ENCODE data around the gene PHF2.

DNA sequence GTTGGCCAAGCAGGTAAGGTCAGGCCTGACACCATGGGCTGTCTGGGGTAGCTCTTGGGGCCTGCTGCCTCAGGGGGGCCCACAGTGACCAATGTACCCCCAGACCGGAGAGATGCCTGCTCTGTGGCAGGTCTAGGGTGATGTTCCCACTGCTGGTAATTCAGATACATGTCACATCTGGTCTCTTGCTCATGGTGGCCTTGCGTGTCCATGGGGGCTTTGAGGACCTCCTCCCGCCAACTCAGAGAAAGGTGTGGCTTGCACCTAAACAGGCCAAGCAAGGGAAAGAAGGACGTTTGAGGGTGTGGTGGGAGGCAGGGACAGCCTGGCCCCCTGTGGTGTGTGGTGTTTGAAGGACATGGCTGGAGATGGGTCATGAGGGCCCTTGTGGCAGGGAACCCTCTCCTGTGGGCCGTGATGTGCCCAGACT, 75.2 kb downstream of the PHF2 start:
- TF ChIP-seq, protein P1, sequence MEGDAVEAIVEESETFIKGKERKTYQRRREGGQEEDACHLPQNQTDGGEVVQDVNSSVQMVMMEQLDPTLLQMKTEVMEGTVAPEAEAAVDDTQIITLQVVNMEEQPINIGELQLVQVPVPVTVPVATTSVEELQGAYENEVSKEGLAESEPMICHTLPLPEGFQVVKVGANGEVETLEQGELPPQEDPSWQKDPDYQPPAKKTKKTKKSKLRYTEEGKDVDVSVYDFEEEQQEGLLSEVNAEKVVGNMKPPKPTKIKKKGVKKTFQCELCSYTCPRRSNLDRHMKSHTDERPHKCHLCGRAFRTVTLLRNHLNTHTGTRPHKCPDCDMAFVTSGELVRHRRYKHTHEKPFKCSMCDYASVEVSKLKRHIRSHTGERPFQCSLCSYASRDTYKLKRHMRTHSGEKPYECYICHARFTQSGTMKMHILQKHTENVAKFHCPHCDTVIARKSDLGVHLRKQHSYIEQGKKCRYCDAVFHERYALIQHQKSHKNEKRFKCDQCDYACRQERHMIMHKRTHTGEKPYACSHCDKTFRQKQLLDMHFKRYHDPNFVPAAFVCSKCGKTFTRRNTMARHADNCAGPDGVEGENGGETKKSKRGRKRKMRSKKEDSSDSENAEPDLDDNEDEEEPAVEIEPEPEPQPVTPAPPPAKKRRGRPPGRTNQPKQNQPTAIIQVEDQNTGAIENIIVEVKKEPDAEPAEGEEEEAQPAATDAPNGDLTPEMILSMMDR (IDR thresholded peaks at IDR 0.05), result no peak
- no peak for TF ChIP-seq ZFX (IDR thresholded peaks at IDR 0.05; ENCODE audit: borderline replicate concordance)
